ENCODE results near the gene CD82. TPM values are rescaled to one million over a fixed set of nuclear protein-coding genes. Genes with fewer than 3 reads are reported as not detected.

The CD82 gene
- total RNA-seq, 3 donors from 2014 or later (not counting 1 experiment from before 2014, with no cell fraction given), result 11.6 to 42.1 (median 13.0) TPM

DNA sequence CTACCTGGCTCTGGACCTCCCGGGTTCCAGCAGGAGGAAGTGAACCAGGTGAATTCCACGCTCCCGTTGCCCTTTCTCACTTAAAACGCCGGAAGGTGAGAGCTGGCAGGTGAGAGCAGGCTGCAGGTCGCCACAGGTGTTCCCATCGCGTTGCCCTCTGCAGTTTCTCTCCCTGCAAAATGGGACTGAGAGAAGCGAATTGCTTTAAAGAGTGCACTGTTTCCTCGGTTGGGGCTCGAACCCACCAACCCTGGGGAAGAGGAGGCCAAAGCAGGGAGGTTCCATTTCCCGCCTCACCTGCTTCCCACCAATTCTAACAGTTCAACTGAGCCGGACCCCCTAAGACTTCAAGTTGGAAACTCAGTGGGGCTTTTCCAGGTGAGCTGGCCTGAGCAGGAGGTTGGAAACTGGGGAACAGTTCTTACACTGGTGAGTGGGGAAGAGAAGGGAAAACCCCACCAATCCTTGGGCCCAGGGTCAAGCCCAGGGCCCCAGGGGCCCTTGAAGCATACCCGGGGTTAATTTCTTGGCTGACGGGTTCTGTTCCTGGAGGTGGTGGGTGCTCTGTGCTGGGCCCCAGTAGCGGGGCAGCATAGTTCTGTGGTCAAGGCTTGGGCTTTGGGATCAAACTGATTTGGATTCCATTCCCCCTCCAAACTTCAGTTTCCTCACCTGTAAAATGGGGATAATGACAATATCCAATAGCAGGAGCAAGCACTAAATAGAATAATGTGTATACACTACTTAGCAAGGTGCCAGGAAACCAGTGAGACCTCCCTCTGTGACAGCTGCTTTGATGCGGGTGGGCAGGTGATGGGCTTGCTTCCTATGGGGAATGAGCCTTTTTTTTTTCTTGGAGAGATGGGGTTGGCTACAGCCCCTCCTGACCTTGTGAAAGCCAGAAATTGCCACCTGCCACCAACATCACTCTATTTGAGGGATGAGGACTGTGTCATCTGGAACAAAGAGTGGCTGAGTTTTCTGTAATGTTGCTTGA, 788 bp downstream of the CD82 start:
- H3K4me3 ChIP-seq (ENCODE audit: low read length), result peak overlapping the region; percentile 73
- H3K4me1 ChIP-seq (ENCODE audit: control insufficient read depth, insufficient read depth, low read length), result peaks cover 66% of the 10 kb centered on the region
- no peaks in the 10 kb centered on the region for H3K36me3 Mint-ChIP-seq
- peak overlapping the region in 1 of 2 donors; percentile 87 for H3K27ac Mint-ChIP-seq
- ATAC-seq, result no peak
- H3K9me3 ChIP-seq (ENCODE audit: control insufficient read depth, insufficient read depth, low read length), result no peaks in the 10 kb centered on the region
- TF ChIP-seq, protein P1, sequence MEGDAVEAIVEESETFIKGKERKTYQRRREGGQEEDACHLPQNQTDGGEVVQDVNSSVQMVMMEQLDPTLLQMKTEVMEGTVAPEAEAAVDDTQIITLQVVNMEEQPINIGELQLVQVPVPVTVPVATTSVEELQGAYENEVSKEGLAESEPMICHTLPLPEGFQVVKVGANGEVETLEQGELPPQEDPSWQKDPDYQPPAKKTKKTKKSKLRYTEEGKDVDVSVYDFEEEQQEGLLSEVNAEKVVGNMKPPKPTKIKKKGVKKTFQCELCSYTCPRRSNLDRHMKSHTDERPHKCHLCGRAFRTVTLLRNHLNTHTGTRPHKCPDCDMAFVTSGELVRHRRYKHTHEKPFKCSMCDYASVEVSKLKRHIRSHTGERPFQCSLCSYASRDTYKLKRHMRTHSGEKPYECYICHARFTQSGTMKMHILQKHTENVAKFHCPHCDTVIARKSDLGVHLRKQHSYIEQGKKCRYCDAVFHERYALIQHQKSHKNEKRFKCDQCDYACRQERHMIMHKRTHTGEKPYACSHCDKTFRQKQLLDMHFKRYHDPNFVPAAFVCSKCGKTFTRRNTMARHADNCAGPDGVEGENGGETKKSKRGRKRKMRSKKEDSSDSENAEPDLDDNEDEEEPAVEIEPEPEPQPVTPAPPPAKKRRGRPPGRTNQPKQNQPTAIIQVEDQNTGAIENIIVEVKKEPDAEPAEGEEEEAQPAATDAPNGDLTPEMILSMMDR (IDR thresholded peaks at IDR 0.05), result no peak
- H3K4me1 Mint-ChIP-seq, result peaks cover 24 to 55% of the 10 kb centered on the region in 2 donors
- peak overlapping the region; percentile 82 for H3K4me3 Mint-ChIP-seq
- WGBS (ENCODE audit: insufficient coverage), result 10% methylated on average over 16 of the region's 17 CpGs
- peaks cover 0 to 5% of the 10 kb centered on the region in 2 donors for H3K27me3 Mint-ChIP-seq (ENCODE audit: low read depth in 2 of 2)
- H3K9me3 Mint-ChIP-seq, result no peaks in the 10 kb centered on the region
- intact Hi-C loops (cut with micrococcal nuclease), result loop anchor here (5.0 kb wide), 1 partner anchor 296 kb away; no protein-coding TSS in a partner anchor
- no peaks in the 10 kb centered on the region for H3K36me3 ChIP-seq (ENCODE audit: control insufficient read depth, insufficient read depth, low read length)
- H3K27ac ChIP-seq (ENCODE audit: low read length), result peak overlapping the region; percentile 39
- DNase-seq, result peak in 1 of 2 donors; percentile 57
- no peaks in the 10 kb centered on the region for H3K27me3 ChIP-seq (ENCODE audit: control insufficient read depth, insufficient read depth, low read length)

GRCh38 chr11:44566952-44567875, 1.8 kb downstream of the CD82 start:
- H3K4me1 Mint-ChIP-seq, result peaks cover 24 to 55% of the 10 kb centered on the region in 2 donors
- peaks cover 67% of the 10 kb centered on the region for H3K4me1 ChIP-seq (ENCODE audit: control insufficient read depth, insufficient read depth, low read length)
- ATAC-seq, result no peak
- H3K36me3 ChIP-seq (ENCODE audit: control insufficient read depth, insufficient read depth, low read length), result no peaks in the 10 kb centered on the region
- DNase-seq, result peak in 1 of 2 donors; percentile 47
- H3K27ac Mint-ChIP-seq, result peak overlapping the region; percentile 9 to 87
- 70% methylated on average over 10 of the region's 11 CpGs for WGBS (ENCODE audit: insufficient coverage)
- H3K27me3 ChIP-seq (ENCODE audit: control insufficient read depth, insufficient read depth, low read length), result no peaks in the 10 kb centered on the region
- TF ChIP-seq, protein P1 (IDR thresholded peaks at IDR 0.05), result no peak
- H3K4me3 Mint-ChIP-seq, result peak overlapping the region; percentile 82
- no peaks in the 10 kb centered on the region for H3K9me3 ChIP-seq (ENCODE audit: control insufficient read depth, insufficient read depth, low read length)
- intact Hi-C loops (cut with micrococcal nuclease), result loop anchor here (5.0 kb wide), 1 partner anchor 295 kb away; no protein-coding TSS in a partner anchor
- no peaks in the 10 kb centered on the region for H3K36me3 Mint-ChIP-seq
- peaks cover 0 to 5% of the 10 kb centered on the region in 2 donors for H3K27me3 Mint-ChIP-seq (ENCODE audit: low read depth in 2 of 2)
- H3K27ac ChIP-seq (ENCODE audit: low read length), result no peak overlapping the region
- H3K9me3 Mint-ChIP-seq, result no peaks in the 10 kb centered on the region
- H3K4me3 ChIP-seq (ENCODE audit: low read length), result peak overlapping the region; percentile 73

GRCh38 chr11:44567876-44568256, 2.4 kb downstream of the CD82 start:
- H3K9me3 ChIP-seq (ENCODE audit: control insufficient read depth, insufficient read depth, low read length), result no peaks in the 10 kb centered on the region
- H3K27me3 ChIP-seq (ENCODE audit: control insufficient read depth, insufficient read depth, low read length), result no peaks in the 10 kb centered on the region
- Mint-ChIP-seq H3K27me3 (ENCODE audit: low read depth in 2 of 2) (peaks cover 0 to 5% of the 10 kb centered on the region in 2 donors), H3K9me3 (no peaks in the 10 kb centered on the region), H3K36me3 (no peaks in the 10 kb centered on the region), H3K4me1 (peaks cover 24 to 55% of the 10 kb centered on the region in 2 donors), H3K27ac (peak overlapping the region; percentile 9 to 87), H3K4me3 (no peak overlapping the region)
- 95% methylated on average over 4 of the region's 4 CpGs for WGBS (ENCODE audit: insufficient coverage)
- no peak overlapping the region for H3K27ac ChIP-seq (ENCODE audit: low read length)
- intact Hi-C loops (cut with micrococcal nuclease), result loop anchor here (5.0 kb wide), 1 partner anchor 294 kb away; no protein-coding TSS in a partner anchor
- TF ChIP-seq, protein P1 (IDR thresholded peaks at IDR 0.05), result no peak
- ATAC-seq (no peak), DNase-seq (no peak)
- peaks cover 68% of the 10 kb centered on the region for H3K4me1 ChIP-seq (ENCODE audit: control insufficient read depth, insufficient read depth, low read length)
- H3K4me3 ChIP-seq (ENCODE audit: low read length), result no peak overlapping the region
- no peaks in the 10 kb centered on the region for H3K36me3 ChIP-seq (ENCODE audit: control insufficient read depth, insufficient read depth, low read length)

Data from natural killer cell (primary cell).